Left lung (tissue), 10 donors: Measurements from ENCODE around the gene ANAPC5. TPM values are rescaled to one million over a fixed set of nuclear protein-coding genes. Genes with fewer than 3 reads are reported as not detected.
A peak's percentile ranks its signal among the peaks of the same experiment; 100 is the strongest.

Experiments used
- ATAC-seq: fragments of 200-7000 bp; cut with Tn5 transposase; one replicate; pipeline ENCODE4 v1.9.1; 2020; ENCODE audit warnings: moderate library complexity
- DNase-seq, 4 donors: peaks; one replicate each; pipeline ENCODE4 v3.0.0-alpha.2; 2013 to 2020
- H3K27ac ChIP-seq, 2 donors: fragments of 200-600 bp; sonication (generic) in 1 of 2; one replicate each; pipeline versions ENCODE4 v1.5.0 to v1.8.0; 2020 to 2021
- H3K27me3 ChIP-seq, 2 donors: fragments of 200-600 bp; sonication (generic) in 1 of 2; one replicate each; pipeline versions ENCODE4 v1.5.0 to v1.8.0; 2020 to 2021
- H3K36me3 ChIP-seq, 2 donors: fragments of 200-600 bp; sonication (generic) in 1 of 2; one replicate each; pipeline versions ENCODE4 v1.5.0 to v1.8.0; 2020 to 2021
- H3K4me1 ChIP-seq, 2 donors: fragments of 200-600 bp; one replicate each; pipeline ENCODE4 v1.8.0; 2021
- H3K4me3 ChIP-seq, 2 donors: fragments of 200-600 bp; sonication (generic) in 1 of 2; one replicate each; pipeline versions ENCODE4 v1.5.0 to v1.8.0; 2020 to 2021; ENCODE audit warnings: mild to moderate bottlenecking in 1 of 2
- H3K9me3 ChIP-seq, 2 donors: fragments of 200-600 bp; sonication (generic) in 1 of 2; one replicate each; pipeline versions ENCODE4 v1.5.0 to v1.8.0; 2020 to 2021
- intact Hi-C, 2 donors: fragments of 100-400 bp; cut with DNase I; formaldehyde crosslinking; loops; one replicate each; pipeline versions ENCODE4 v1.11.2 to v1.14.2; 2022
- polyA plus RNA-seq, 6 donors: library from polyadenylated mRNA; unstranded; fragments of 120-200 nt; gene quantifications; one replicate each; pipeline ENCODE4 v1.2.1, GENCODE V29; 2013; ENCODE audit not compliant: insufficient read length in 6 of 6
- total RNA-seq, 2 donors: library from RNA; stranded (reverse); fragmentation: NEBNext Ultra II Directional; extraction: Animal tissue kit (Norgen Biotek cat#: 25700); gene quantifications; one replicate each; pipeline ENCODE4 v1.2.1, GENCODE V29; 2021
- TF ChIP-seq, protein P1 (sequence below), 2 donors: fragments of 200-600 bp; sonication (generic) in 1 of 2; IDR thresholded peaks; one replicate each; pipeline versions ENCODE4 v1.5.0 to v1.8.0; 2021; ENCODE audit warnings: antibody characterized with exemption in 2 of 2
- donor health status: DM: no; HTN: yes; CAD: no.
- donor health status: DM: no; HTN: no; CAD: no.

Gene ANAPC5
- total and polyA plus RNA-seq, 8 donors: 84.8 to 206 (median 165) TPM

DNA sequence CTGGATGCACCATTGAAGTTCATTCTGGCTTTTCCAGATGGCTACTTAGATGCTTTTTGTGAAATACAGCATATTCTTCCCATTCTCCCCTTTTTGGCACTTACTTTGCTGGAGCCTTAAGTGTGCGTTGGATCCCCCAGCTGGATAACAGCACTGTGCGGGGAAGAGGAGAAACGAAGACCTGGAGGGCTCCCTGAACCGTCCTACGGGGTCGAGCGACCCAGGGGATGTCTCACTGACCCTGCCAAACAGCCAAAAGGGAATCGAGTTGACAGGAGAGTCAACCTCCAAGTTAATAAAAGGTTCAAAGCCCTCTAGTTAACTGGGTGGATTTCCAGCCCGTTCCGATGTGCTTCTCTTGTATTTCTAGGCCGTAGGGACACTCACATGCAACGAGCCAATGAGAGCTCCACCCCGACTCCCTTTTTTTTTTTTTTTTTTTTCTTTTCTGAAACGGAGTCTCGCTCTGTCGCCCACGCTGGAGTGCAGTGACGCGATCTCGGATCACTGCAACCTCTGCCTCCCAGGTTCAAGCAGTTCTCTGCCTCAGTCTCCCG, 54.7 kb downstream of the ANAPC5 start:
- ATAC-seq (peak; percentile 37), DNase-seq (no peak)
- TF ChIP-seq, protein P1, sequence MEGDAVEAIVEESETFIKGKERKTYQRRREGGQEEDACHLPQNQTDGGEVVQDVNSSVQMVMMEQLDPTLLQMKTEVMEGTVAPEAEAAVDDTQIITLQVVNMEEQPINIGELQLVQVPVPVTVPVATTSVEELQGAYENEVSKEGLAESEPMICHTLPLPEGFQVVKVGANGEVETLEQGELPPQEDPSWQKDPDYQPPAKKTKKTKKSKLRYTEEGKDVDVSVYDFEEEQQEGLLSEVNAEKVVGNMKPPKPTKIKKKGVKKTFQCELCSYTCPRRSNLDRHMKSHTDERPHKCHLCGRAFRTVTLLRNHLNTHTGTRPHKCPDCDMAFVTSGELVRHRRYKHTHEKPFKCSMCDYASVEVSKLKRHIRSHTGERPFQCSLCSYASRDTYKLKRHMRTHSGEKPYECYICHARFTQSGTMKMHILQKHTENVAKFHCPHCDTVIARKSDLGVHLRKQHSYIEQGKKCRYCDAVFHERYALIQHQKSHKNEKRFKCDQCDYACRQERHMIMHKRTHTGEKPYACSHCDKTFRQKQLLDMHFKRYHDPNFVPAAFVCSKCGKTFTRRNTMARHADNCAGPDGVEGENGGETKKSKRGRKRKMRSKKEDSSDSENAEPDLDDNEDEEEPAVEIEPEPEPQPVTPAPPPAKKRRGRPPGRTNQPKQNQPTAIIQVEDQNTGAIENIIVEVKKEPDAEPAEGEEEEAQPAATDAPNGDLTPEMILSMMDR (IDR thresholded peaks at IDR 0.05): no peak
- Histone ChIP-seq H3K27me3 (no peaks in the 10 kb centered on the region), H3K4me3 (peak overlapping the region; percentile 97 to 99), H3K36me3 (no peaks in the 10 kb centered on the region), H3K4me1 (peaks cover 18 to 67% of the 10 kb centered on the region in 2 donors), H3K27ac (peak overlapping the region; percentile 88 to 89), H3K9me3 (no peaks in the 10 kb centered on the region)
- intact Hi-C loops: no loop called here

DNA sequence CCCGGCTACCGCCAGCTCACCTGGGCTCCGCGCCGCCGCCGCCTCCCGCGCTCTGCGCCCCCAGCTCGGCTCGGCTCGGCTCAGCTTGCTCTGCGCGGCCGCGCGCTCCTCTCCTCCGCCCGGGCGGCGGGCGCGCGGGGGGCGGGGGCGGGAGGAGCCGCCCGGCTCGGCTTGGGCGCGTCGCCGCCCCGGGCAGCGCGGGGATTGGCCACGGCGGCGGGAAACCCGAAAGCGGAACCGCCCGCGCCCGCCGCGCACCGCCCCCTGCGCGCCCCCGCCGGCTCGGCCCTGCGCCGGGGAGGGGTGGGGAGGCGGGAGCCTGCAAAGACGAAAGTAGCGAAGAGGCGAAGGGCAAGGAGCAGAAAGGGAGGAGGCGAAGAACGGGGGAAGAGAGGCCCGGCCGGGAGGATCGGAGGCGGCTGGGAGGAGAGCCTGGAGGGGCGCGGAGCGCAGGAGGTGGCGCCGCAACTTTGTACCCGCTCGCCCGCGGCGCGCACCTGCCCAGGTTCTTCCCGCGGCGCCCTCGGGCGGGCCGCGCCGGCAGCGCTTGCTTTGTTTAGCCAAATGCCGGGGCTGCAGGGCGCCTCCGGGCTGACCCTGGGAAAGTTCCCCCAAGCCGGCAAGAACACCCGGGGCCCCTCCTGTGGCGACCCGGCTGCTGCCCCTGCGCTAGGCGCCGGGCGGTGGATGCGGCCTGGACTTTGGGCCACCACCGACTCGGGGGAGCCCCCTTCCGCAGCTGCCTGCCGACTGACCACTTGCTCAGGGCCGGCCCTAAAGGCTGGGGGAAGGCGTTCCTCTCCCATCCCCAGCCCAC, 55.4 kb downstream of the ANAPC5 start, which contains the start of gene CAMKK2:
Gene CAMKK2, minus strand, starts transcription at position 92 of the 817 bp plus-strand sequence. CDS start 22,183 bp downstream, outside the sequence.
- Histone ChIP-seq H3K27ac (peak within 1 kb of the TSS; percentile 88 to 89), H3K36me3 (peaks cover 0 to 4% of the 10 kb centered on the region in 2 donors), H3K9me3 (no peaks in the 10 kb centered on the region), H3K4me3 (peak within 1 kb of the TSS; percentile 98 to 99), H3K27me3 (no peaks in the 10 kb centered on the region), H3K4me1 (peaks cover 18 to 67% of the 10 kb centered on the region in 2 donors)
- ATAC-seq: peak; percentile 94
- DNase-seq: peak; percentile 84 to 96 (median 87)
- intact Hi-C loops: no loop called here
- TF ChIP-seq, protein P1 (IDR thresholded peaks at IDR 0.05): no peak

DNA sequence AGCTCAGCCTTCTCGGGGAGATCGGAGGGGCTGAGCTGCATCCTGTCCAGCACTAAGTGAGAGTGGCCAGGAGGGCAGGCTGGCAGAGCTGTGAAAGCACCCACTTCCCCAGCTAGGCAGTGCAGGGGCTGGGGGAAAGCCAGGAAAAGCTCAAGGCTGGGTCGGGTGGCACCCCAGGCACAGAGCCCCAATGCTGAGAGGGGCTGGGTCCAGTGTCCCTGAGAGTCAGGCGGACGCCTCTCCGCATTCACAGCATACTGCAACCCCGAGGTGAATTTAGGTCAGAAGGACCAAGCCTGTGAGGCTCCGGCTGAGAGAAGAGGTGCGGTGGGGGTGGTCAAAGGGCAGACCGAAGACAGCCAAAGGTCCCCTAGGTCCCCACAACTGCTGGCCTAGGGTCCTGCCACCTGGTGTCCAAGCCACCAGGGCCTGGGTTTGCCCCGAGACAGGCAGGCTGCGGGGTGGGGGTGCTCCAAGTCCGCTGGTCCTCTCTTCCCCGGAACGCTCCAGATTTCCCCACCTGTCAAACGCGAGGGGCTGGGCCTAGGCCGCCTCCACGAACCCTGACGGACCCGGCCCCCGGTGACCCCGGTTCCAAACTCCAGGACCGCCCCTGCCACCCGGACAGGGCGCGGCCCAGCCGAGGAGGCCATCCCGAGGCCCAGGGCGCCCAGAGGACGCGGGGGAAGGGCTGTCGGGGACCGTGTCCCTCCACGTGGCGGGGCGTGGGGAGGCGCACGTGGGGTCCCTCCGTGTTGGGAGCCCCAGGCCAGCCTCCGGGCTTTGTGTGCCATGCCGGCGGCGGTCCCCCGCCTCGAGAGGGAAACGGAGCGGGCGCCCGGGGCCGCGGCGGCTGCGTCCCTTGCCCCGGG, 56.2 kb downstream of the ANAPC5 start:
- TF ChIP-seq, protein P1 (IDR thresholded peaks at IDR 0.05): no peak

DNA sequence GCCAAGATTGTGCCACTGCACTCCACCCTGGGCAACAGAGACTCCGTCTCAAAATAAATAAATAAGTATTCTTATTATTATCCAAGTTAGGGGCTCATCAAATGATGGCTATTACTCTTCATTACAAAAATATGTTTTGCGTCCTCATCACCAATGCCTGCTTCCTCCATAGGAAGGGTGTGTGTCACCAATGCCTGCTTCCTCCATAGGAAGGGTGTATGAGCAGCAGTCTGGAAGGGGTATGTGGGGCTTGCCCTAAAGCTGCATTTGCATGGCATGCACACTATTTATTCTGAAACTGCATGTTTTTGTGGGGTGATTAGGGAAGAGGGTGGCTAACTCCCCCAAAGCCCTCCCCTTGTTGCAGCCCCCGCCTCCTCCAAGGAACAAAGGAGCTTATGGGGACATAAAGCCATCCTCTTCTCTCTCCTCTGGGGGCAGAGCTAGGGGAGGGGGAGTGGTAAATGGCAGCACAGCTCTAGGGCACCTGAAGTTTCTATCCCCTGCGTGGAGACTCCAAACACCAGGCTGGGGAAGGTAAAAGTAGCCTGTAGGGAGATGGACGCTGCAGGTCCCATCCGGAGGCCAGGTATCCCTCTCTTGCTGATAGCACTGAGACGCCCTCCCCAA, 57.0 kb downstream of the ANAPC5 start:
- Histone ChIP-seq H3K27me3 (no peaks in the 10 kb centered on the region), H3K36me3 (peaks cover 0 to 17% of the 10 kb centered on the region in 2 donors), H3K9me3 (no peaks in the 10 kb centered on the region), H3K27ac (peak overlapping the region in 1 of 2 donors; percentile 88), H3K4me3 (peak overlapping the region; percentile 98 to 99), H3K4me1 (peaks cover 18 to 75% of the 10 kb centered on the region in 2 donors)
- no peak for DNase-seq
- TF ChIP-seq, protein P1 (IDR thresholded peaks at IDR 0.05): no peak
- no peak for ATAC-seq
- intact Hi-C loops: no loop called here

More for the DNA sequence above, 56.2 kb downstream of the ANAPC5 start:
- peaks cover 18 to 71% of the 10 kb centered on the region in 2 donors for H3K4me1 ChIP-seq
- ATAC-seq: peak; percentile 20
- intact Hi-C loops: no loop called here
- DNase-seq: peak in 1 of 4 donors; percentile 89
- peaks cover 0 to 12% of the 10 kb centered on the region in 2 donors for H3K36me3 ChIP-seq
- no peaks in the 10 kb centered on the region for H3K9me3 ChIP-seq
- no peaks in the 10 kb centered on the region for H3K27me3 ChIP-seq
- peak overlapping the region; percentile 98 to 99 for H3K4me3 ChIP-seq
- peak overlapping the region; percentile 86 to 88 for H3K27ac ChIP-seq
